ENCODE data around the gene RPA3.

GRCh38 chr7:7756577-7756976 is 38.2 kb upstream of the RPA3 start:
- TF ChIP-seq KLF9 (tag by site-specific recombination; IDR thresholded peaks at IDR 0.05; ENCODE audit: low read depth) (no peak), ZNF555 (tag by site-specific recombination; conservative IDR thresholded peaks at IDR 0.05) (no peak), CTCF (tag by site-specific recombination; IDR thresholded peaks at IDR 0.05) (no peak), ZNF830 (tag by site-specific recombination; IDR thresholded peaks at IDR 0.05; ENCODE audit: low read depth) (no peak), ZNF23 (tag by site-specific recombination; IDR thresholded peaks at IDR 0.05; ENCODE audit: borderline replicate concordance) (no peak), HOXA7 (CRISPR knock-in tag; IDR thresholded peaks at IDR 0.05; ENCODE audit: borderline replicate concordance) (no peak), ZNF221 (tag by site-specific recombination; IDR thresholded peaks at IDR 0.05; ENCODE audit: borderline replicate concordance) (no peak), ZNF311 (tag by site-specific recombination; IDR thresholded peaks at IDR 0.05; ENCODE audit: borderline replicate concordance) (no peak), ZSCAN30 (tag by site-specific recombination; IDR thresholded peaks at IDR 0.05) (no peak), YY1 (tag by site-specific recombination; IDR thresholded peaks at IDR 0.05) (no peak), ZNF768 (tag by site-specific recombination; IDR thresholded peaks at IDR 0.05) (no peak), ZBTB44 (tag by site-specific recombination; IDR thresholded peaks at IDR 0.05) (no peak)

All from HEK293 (cell line).